Sciatic nerve (tissue), 2 donors: ENCODE results near the gene NNMT. TPM values are rescaled to one million over a fixed set of nuclear protein-coding genes. Genes with fewer than 3 reads are reported as not detected.
A peak's percentile ranks its signal among the peaks of the same experiment; 100 is the strongest.
"Not testable (repeated sequence)": the region's sequence is repeated elsewhere in the genome, so short reads cannot be mapped to it uniquely, and the experiment has no call there.

Experiments
- ATAC-seq: fragments of 200-7000 bp; cut with Tn5 transposase; one replicate; pipeline ENCODE4 v1.9.1; 2020; ENCODE audit warnings: mild to moderate bottlenecking, moderate library complexity
- DNase-seq: peaks from one replicate; pipeline ENCODE4 v3.0.0-alpha.2; 2020; ENCODE audit warnings: low spot score
- intact Hi-C: fragments of 100-400 bp; cut with DNase I; formaldehyde crosslinking; loops from one replicate; pipeline ENCODE4 v1.14.2; 2022
- total RNA-seq: library from RNA; stranded (reverse); fragmentation: NEBNext Ultra II Directional; extraction: Animal tissue kit (Norgen Biotek cat#: 25700); gene quantifications from one replicate; pipeline ENCODE4 v1.2.1, GENCODE V29; 2021
- donor health status: DM: no; HTN: no; CAD: no.
- donor health status: DM: no; HTN: no; CAD: no.

The NNMT gene
- total RNA-seq, 1 donor from 2014 or later, result 322 TPM

DNA sequence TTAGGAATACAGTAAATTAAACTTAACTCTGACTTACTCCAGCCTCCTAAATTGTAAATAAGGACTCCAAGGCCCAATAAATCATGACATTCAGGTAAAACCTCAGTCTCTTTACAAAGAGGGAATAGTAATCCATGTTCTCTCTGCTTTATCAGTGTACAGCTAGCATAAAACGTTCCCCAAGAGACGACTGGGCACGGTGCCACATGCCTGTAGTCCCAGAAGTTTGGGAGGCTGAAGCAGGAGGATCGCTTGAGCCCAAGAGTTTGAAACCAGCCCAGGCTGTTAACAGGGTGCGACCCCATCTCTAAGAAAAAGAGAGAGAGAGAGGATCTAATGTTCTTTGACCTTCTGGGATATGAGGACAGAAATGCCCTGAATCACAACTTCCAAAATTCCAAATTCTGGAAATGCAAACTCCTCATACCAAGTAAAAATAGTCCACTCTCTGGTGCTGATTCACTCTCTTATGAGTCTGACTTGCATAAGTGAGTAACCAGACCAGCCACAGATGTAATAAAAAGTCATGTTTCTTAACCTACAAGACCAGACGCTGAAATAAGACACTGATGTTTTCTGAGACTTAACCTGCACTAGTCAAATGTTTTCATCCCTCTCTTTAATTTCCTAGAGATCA is 25.5 kb downstream of the NNMT start:
- intact Hi-C loops, result no loop called here
- no peak for DNase-seq

DNA sequence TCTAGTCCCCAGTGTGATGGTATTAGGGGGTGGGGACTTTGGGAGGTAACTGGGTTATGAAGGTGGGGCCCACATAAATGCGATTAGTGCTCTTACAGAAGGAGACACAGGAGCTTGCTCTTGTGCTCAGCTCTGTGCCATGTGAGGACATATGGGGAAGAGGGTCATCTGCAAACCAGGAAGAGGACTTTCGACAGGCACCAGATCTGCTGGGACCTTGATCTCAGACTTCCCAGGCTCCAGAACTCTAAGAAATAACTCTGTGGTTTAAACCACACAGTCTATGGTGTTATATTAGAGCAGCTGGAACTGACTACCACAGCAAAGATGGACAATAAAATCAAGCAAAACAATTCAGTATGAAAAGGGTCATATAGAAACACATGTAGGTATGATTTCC is 26.7 kb downstream of the NNMT start:
- DNase-seq (no peak), ATAC-seq (no peak)
- intact Hi-C loops, result no loop called here

More for the DNA sequence above, 25.5 kb downstream of the NNMT start:
- ATAC-seq, result peak; percentile 56

DNA sequence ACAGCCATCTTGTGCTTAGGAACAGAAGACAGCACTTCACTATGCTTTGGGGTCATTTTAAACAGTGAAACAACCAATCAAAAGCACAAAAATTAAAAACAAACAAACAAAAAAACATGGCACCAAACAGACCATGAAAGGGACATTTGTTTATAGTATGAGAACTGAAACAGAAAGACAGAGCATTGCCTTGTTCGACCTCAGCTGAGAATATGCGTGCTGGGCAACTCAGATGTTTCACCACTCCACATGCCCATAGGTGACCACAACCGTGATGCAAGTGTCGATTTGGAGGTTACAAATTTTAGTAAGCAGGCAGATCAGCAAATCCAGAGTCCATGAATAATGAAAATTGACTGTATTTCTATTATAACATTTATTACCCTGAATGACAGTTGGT is 30.0 kb downstream of the NNMT start:
- intact Hi-C loops, result no loop called here
- ATAC-seq (no peak), DNase-seq (no peak)

DNA sequence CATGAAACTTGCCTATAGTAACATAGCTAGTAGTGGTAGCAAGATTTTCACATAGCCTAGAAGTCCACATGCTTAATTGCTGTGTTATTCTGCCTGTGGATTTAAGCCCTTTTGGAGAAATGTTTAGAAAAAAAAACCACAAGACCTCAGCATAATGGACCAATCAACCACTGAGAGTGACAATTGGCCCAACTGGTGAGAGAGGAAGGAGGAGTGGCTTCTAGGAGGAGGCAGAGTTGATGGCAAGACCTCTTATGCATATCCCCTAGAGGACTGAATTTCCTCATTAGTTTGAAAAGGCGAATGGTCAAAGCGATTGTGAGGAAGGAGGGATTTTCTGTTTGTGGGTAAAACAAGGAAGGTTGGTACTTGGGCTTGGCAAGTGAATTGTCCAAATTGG is 30.6 kb downstream of the NNMT start:
- no peak for DNase-seq
- intact Hi-C loops, result no loop called here
- no peak for ATAC-seq

DNA sequence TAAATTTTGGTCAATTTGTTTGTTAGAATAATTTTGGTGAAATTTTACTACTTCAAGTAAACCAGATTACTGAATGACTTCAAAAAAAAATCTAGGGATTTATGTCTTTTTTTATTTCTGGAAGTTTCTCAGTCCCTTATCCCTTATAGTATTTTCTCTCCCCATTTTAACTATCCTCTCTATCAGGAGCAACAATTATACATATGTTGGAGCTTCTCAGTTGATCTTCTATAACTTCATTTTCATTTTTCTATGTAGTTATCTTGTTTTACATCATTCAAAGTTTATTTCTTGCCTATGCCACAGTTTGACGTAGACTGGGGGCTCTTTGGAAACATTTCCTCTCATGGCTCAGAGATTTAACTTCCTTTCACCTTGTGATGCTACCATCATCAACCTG is 34.2 kb downstream of the NNMT start:
- intact Hi-C loops, result no loop called here
- ATAC-seq (no peak), DNase-seq (no peak)

DNA sequence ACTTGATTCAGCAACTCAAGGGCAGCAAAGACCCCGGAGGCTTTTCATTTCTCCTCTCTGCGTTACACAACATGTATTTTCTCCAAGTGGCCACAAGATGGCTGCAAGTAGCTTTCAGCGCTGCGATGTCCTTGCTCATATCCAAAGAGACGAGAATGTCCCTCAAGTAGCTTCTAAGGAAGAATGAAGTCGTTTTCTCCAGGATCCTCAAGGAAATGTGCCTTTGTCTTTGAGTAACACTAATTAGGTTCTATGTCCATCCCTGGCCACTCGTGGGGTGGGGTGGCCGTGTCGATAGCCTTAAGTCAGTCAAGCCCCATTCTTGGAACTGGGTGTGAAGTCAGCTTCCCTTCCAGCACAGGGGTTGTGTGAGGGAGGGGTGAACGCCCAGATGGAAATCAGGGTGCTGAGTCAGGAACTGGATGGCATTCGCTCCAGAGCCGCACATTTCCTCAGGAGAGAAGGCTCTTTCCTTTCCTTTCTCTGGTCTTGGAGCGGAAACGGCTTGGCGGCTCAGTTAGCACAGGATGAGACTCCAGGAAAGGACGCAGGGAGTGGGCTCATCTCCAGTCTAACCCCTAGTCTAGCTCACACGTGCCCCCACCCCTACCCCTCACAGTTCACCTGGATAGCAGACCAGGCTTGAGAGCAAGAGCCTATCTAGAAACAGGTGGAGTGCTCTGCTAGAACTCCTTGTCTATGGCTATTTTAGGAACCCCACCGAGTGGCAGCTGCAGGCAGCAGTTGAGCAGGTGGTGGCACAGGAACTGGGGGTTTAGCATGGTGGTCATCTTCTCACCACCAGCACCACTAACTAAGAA is 44.3 kb downstream of the NNMT start:
- ATAC-seq, result peak; percentile 92
- DNase-seq, result peak; percentile 64
- intact Hi-C loops, result no loop called here

DNA sequence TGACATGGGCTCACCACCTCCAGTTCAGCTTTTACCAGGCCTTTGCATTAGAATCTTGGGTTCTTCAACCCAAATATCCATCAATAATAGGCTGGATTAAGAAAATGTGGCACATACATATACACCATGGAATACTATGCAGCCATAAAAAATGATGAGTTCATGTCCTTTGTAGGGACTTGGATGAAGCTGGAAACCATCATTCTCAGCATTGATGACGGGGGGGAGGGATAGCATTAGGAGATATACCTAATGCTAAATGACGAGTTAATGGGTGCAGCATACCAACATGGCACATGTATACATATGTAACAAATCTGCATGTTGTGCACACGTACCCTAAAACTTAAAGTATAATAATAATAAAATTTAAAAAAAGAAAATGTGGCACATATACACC is 45.5 kb downstream of the NNMT start:
- DNase-seq, intact Hi-C loops, ATAC-seq: not testable (repeated sequence)

DNA sequence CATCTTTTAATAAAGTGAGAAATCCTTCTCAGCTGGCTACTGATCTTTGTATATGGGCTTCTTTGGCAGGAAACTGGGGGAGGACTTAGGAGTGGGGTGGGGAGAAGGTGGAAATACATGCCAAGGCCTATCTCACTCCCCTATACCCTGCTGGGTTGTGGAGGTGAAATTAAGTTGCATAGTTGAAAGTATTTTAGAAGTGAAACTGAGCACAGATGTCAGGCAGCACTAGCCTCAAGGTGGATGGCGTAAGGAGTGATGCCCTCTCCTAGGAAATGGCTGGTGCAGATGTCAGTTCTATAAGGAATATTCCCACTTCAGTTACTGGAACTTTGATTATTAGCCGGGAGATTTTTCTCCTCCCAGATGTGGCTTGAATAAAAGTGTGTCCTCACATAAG is 46.3 kb downstream of the NNMT start:
- DNase-seq (no peak), ATAC-seq (no peak)
- intact Hi-C loops, result no loop called here

DNA sequence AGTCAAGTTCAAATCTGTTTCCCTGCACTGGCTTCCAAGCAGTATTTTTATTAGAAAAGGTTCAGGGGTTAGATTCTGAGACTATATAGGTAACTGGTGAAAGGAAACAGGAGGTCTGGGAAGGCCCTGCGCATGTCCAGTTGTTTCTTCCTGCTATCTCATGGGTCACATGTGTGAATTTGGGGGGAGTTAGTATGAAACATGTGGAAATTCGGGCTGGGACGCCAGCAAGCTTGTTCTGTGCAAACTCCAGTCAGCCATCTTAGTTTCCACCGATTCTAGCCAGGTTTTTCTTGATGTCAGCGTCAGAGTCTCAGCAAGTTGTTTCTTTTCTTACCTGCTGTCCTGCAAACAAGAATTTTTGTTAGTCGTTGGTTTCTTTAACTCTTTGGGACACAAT is 46.8 kb downstream of the NNMT start:
- intact Hi-C loops, result no loop called here
- ATAC-seq, result no peak
- DNase-seq, result no peak

DNA sequence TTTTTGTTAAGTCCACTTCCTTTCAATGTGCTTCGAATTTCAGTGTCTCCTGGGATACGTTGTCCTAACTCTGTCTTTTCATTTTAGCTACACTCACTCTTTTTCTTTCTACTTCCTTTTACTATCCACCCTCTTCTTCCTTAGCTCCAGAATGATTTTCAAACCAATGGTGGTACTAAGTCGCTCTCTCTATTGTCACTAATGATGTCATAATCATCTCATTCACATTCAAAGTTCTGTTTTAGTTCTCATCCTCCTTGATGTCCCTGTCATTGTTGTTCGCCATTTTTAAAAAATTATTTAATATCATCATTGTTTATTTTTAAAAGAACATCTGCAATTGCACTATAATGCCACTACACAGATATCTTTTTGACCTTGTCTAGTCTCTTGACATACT is 47.3 kb downstream of the NNMT start:
- intact Hi-C loops, result no loop called here
- DNase-seq, result no peak
- no peak for ATAC-seq

DNA sequence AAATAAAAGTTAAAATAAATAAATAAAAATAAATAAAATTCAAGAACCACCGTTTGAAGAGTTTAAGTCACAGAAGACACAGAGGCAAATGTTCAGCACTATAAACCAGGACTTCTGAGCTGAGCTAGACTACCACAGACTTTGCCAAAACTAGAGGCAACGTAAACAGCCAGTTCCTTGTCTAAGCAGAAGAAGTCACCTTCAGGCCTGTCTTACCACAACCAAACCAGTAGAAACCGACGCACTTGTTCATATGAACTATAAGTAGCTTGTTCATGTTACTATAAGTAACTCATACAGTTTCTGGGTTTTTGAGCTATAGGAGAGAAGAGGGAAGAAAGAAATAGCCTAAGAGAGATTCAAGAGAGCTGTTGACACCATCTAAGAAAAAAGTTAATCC is 48.3 kb downstream of the NNMT start:
- ATAC-seq (no peak), DNase-seq (no peak)
- intact Hi-C loops, result no loop called here

DNA sequence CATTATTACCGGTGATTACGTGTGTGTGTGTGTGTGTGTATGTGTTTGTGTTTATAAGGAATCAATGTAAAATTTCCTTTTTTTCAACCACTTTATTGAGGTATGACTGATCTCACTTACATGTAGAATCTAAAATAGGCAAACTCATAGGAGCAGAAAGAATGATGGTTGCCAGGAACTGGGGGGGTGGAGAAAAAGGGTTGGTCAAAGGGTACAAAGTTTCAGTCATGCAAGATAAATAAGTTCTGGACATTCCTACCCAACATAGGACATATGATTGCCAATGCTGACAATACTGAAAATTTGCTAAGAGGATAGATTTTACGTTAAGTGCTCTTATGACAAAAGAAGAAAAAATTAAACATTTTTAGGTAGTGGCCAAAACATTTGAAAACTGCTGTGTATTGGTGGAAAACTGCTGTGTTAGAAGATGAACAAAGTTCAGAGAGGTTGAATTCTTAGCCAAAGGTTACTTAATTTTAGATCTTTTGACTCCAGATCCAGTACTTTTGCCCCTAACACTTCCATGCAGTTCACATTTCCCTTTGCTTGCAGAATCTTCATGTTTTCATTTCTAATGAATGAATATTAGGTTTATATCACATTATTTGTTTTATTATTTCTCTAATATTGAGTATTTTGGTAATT is 49.5 kb downstream of the NNMT start:
- intact Hi-C loops, result no loop called here
- ATAC-seq (no peak), DNase-seq (no peak)

DNA sequence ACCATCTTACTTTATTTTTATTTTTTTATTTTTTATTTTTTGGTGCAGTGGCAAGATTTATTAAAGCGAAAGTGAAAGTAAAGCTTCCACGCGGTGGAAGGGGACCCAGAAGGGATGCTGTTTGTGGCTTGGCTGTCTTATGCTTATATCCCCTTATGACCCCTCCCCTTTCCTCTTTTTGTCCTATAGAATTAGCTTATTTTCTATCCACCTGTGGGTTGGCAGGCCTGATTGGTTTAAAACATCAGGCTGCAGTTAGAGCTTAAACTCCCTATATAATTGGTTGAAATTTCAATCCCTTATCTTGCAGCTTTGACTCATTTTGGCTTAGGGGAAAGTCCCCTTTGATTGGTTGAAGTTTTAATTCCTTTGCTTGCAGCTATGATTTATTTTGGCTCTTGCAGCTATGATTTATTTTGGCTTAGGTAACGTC is 50.5 kb downstream of the NNMT start:
- intact Hi-C loops, result no loop called here
- no peak for ATAC-seq
- no peak for DNase-seq

DNA sequence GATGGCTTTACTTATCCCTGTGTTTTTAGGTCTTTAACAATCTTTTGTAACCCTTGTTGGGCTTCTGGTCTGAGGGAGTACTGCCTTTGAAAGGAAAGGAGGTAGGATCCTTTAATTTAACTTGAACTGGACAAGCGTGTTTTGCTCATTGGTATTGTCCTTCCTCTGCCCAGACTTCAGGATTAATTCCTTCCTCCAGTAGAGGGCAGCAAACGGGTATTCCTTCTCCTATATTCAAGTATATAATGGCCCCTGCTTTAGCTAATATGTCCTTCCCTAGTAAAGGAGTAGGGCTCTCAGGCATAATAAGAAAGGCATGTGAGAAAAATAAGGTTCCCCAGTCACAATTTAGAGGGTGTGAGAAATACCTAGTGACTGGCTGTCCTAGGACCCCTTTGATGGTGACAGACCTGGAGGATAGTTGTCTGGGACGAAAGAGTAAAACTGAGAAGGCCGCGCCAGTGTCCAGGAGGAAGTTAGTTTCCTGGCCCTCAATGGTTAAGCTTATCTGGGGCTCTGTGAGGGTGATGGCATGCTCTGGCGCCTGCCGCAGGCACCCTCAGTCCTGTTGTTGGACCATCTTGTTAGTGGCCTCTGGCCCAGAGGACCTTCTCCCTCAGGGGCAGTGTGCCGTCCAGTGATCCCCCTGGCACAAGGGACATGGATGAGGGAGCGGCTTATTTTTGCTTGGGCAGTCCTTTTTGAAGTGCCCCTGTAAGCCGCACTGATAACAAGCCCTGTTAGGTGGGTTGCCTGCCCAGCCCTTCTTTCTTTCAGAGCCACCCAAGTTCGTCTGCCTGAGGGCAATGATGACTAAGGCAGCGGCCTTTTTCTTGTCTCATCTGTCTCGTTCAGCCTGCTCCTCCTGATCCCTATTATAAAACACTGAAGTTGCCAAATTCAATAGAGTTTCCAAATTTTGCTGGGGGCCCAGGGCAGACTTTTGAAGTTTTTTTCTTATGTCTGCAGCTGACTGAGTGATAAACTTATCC is 52.3 kb downstream of the NNMT start:
- intact Hi-C loops, result no loop called here
- ATAC-seq (peak; percentile 62), DNase-seq (no peak)

DNA sequence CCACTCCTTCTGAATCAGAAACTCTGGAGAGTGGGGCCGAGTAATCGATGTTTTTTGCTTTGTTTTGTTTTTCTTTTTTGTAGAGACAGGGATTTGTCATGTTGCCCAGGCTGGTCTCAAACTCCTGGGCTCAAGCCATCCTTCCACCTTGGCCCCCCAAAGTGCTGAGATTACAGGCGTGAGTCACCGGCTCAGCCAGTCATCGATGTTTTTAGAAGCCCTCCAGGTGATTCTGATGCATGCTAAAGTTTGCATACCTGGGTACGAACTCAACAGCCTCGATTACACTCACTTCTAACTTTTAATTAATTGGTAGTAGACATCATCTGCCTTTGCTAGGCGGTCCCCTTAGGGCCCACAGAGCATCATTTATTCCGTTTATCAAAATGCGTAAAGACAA is 53.8 kb downstream of the NNMT start:
- no peak for DNase-seq
- ATAC-seq, result no peak
- intact Hi-C loops, result no loop called here

DNA sequence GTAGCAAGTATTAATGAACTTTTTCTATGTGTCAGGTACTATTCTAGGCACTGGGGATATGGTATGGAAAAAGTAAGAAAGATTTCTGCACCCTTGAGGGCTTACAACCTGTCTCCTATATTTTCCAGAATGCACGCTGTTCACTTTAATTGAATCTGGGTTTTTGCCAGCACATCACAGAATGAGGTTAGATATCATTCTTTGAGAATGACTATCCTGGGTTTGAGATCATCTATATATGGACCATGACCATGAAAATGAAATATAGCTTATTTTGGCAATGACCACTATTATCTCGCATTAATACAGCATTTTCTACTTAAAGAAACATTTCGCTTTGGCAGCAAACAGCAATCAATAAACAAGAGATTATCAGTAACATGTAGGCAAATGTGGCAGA is 57.2 kb downstream of the NNMT start:
- ATAC-seq (no peak), DNase-seq (no peak)
- intact Hi-C loops, result no loop called here

DNA sequence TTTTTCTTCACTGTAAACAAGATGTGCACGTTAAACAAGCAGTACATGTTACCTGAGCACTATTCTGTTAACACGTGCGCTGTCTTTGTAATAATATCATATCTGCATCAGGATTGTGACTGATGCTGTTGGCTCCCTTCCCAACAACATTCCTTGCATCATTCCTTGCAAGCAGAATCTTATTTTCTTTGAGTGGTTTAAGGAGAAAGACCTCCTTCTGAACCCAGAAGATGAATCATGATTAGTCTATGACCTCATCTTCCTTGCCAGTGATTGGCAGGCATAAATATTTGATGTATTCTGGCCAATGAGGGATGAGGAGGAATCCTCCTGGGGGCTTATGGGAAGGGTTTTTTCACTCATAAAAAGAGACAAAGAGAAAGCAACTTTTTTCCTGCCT is 57.9 kb downstream of the NNMT start:
- no peak for DNase-seq
- intact Hi-C loops, result no loop called here
- no peak for ATAC-seq

DNA sequence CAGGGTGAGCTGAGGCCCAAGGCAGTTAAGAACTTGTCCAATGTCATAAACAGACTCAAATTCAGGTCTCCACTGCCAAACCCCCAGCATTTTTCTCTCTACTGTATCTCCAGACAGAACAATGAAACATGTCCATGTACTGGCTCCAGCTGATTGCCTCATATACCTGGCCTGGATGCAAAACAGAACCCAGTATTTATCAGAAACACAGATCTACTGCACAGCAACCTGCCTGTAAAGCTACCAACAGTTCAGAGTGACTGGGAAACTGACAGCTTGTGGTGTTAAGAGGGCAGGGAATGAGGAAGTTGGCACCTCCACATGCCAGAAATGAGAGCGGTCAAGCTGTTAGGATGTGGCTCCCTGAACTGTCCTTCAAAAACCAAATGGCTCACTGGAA is 62.5 kb downstream of the NNMT start:
- ATAC-seq, result no peak
- intact Hi-C loops, result no loop called here
- no peak for DNase-seq

DNA sequence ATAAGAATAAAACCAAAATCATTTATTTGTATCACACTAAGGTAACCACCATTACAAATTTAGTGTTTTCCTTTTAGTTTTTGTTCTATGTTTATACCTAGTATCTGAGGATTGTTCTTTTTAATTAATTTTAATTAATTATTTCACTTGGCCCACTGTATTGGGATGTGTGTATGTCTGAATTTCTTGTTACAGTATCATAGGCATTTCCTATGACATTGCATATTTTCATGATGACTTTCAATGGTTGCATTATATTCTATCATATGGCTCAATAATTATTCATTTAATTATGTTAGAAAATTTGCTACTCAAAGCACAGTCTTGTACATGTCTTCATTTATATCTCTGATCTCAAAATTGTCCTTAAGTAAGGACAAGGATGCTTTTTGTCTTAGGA is 63.1 kb downstream of the NNMT start:
- ATAC-seq (no peak), DNase-seq (no peak)
- intact Hi-C loops, result no loop called here
